Neural progenitor cell (in vitro differentiated cells): Measurements from ENCODE around the gene SHC3. TPM values are rescaled to one million over a fixed set of nuclear protein-coding genes. Genes with fewer than 3 reads are reported as not detected.

Experiments
- DNase-seq: peaks from one replicate; pipeline ENCODE4 v3.0.0-alpha.2; 2016; ENCODE audit warnings: low spot score
- H2AFZ ChIP-seq: fragments of 200-600 bp; sonication (generic); replicated peaks from 2 replicates; pipeline ENCODE4 v1.6.1; 2016; ENCODE audit warnings: antibody characterized with exemption
- H3F3A ChIP-seq: fragments of 200-600 bp; sonication (generic); 2 replicates; pipeline ENCODE4 v1.6.1; 2016; ENCODE audit warnings: antibody characterized with exemption, low read depth
- H3K27ac ChIP-seq: fragments of 200-600 bp; sonication (generic); 2 replicates; pipeline ENCODE4 v1.5.1; 2016; ENCODE audit warnings: mild to moderate bottlenecking
- H3K27me3 ChIP-seq: fragments of 200-600 bp; sonication (generic); 2 replicates; pipeline ENCODE4 v1.6.1; 2016; ENCODE audit warnings: mild to moderate bottlenecking, moderate library complexity
- H3K36me3 ChIP-seq: fragments of 200-600 bp; sonication (generic); 2 replicates; pipeline ENCODE4 v1.5.1; 2016
- H3K4me1 ChIP-seq: fragments of 200-600 bp; sonication (generic); 2 replicates; pipeline ENCODE4 v1.6.1; 2016; ENCODE audit warnings: mixed run types
- H3K4me2 ChIP-seq: fragments of 200-600 bp; sonication (generic); 2 replicates; pipeline ENCODE4 v1.6.1; 2016
- H3K4me3 ChIP-seq: fragments of 200-600 bp; sonication (generic); 2 replicates; pipeline ENCODE4 v1.5.1; 2016
- H3K79me2 ChIP-seq: fragments of 200-600 bp; sonication (generic); 2 replicates; pipeline ENCODE4 v1.6.1; 2016; ENCODE audit warnings: low read depth
- H3K9ac ChIP-seq: fragments of 200-600 bp; sonication (generic); 2 replicates; pipeline ENCODE4 v1.6.1; 2016
- H3K9me3 ChIP-seq: fragments of 200-600 bp; sonication (generic); 2 replicates; pipeline ENCODE4 v1.5.1; 2016; ENCODE audit warnings: low read depth
- H4K20me1 ChIP-seq: fragments of 200-600 bp; sonication (generic); 2 replicates; pipeline ENCODE4 v1.6.1; 2016; ENCODE audit warnings: low read depth
- H3K27ac Mint-ChIP-seq: 3 replicates; pipeline ENCODE4 v1.8.0; 2021; ENCODE audit warnings: mixed read lengths
- H3K27me3 Mint-ChIP-seq: 2 replicates; pipeline ENCODE4 v1.8.0; 2022; ENCODE audit warnings: low read depth, mild to moderate bottlenecking, inconsistent platforms, moderate library complexity, mixed read lengths; ENCODE audit not compliant: insufficient read depth
- H3K36me3 Mint-ChIP-seq: 3 replicates; pipeline ENCODE4 v1.8.0; 2021; ENCODE audit warnings: mixed read lengths
- H3K4me1 Mint-ChIP-seq: 3 replicates; pipeline ENCODE4 v1.8.0; 2021; ENCODE audit warnings: mixed read lengths
- H3K4me3 Mint-ChIP-seq: 3 replicates; pipeline ENCODE4 v1.8.0; 2021; ENCODE audit warnings: mild to moderate bottlenecking, moderate library complexity, mixed read lengths
- H3K9me3 Mint-ChIP-seq: 3 replicates; pipeline ENCODE4 v1.8.0; 2020; ENCODE audit warnings: mixed read lengths
- CTCF ChIP-seq: fragments of 200-600 bp; sonication (generic); IDR thresholded peaks from 2 replicates; pipeline ENCODE4 v1.5.1; 2017; ENCODE audit warnings: antibody characterized with exemption, mild to moderate bottlenecking
- EZH2 ChIP-seq: fragments of 200-600 bp; sonication (generic); IDR thresholded peaks from 2 replicates; pipeline ENCODE4 v1.6.1; 2017; ENCODE audit warnings: antibody characterized with exemption, mild to moderate bottlenecking, moderate library complexity
- EZH2phosphoT487 ChIP-seq: fragments of 200-600 bp; sonication (generic); IDR thresholded peaks from 2 replicates; pipeline ENCODE4 v1.6.1; 2017; ENCODE audit warnings: antibody characterized with exemption
- total RNA-seq: library from RNA; depleted of rRNA; stranded (reverse); fragments of >200 nt; gene quantifications from 2 replicates; pipeline ENCODE4 v1.2.3, GENCODE V29; 2015; ENCODE audit warnings: low replicate concordance

SHC3 gene
- total RNA-seq, 1 donor from 2014 or later = 0.64 TPM

GRCh38 chr9:89036383-89036782, 142.2 kb downstream of the SHC3 start:
- Histone ChIP-seq H3K4me1 (no peaks in the 10 kb centered on the region), H2AFZ (no peak overlapping the region), H3F3A (no peaks in the 10 kb centered on the region), H4K20me1 (no peaks in the 10 kb centered on the region), H3K9ac (no peak overlapping the region), H3K27ac (no peak overlapping the region), H3K4me3 (no peak overlapping the region), H3K4me2 (no peak overlapping the region), H3K79me2 (no peaks in the 10 kb centered on the region), H3K27me3 (no peaks in the 10 kb centered on the region), H3K9me3 (no peaks in the 10 kb centered on the region), H3K36me3 (no peaks in the 10 kb centered on the region)
- H3K4me1 Mint-ChIP-seq = no peaks in the 10 kb centered on the region
- H3K9me3 Mint-ChIP-seq = peaks cover 9% of the 10 kb centered on the region
- TF ChIP-seq CTCF (no peak), EZH2phosphoT487 (no peak), EZH2 (no peak)
- H3K27me3 Mint-ChIP-seq = no peaks in the 10 kb centered on the region
- H3K36me3 Mint-ChIP-seq = peaks cover 44% of the 10 kb centered on the region
- no peak overlapping the region for H3K4me3 Mint-ChIP-seq
- no peak for DNase-seq
- no peak overlapping the region for H3K27ac Mint-ChIP-seq

DNA sequence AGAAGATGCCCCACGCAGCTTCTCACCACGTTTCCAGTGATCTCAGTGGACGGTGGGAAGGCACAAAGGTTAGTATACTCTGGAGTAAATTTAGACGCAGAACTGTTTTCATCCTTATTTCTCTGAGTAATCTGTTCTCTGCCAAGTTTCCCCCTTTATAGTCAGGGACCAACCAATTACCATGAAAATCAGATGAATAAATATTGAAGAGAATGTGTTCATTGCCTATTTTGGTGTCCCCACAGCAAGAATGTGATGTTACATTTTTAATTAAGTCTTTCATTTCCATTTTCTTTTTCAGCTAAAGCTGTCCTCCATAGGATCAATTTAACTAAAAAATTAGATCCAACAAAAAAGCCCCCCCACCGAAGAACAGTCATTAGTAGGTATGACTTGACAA, 146.0 kb downstream of the SHC3 start:
- Mint-ChIP-seq H3K4me1 (no peaks in the 10 kb centered on the region), H3K27me3 (no peaks in the 10 kb centered on the region), H3K36me3 (peaks cover 65% of the 10 kb centered on the region), H3K27ac (no peak overlapping the region), H3K9me3 (peaks cover 28% of the 10 kb centered on the region), H3K4me3 (no peak overlapping the region)
- Histone ChIP-seq H2AFZ (no peak overlapping the region), H3K9ac (no peak overlapping the region), H3F3A (no peaks in the 10 kb centered on the region), H3K4me2 (no peak overlapping the region), H3K36me3 (no peaks in the 10 kb centered on the region), H3K4me1 (no peaks in the 10 kb centered on the region), H3K9me3 (no peaks in the 10 kb centered on the region), H3K27me3 (no peaks in the 10 kb centered on the region), H3K4me3 (no peak overlapping the region), H4K20me1 (no peaks in the 10 kb centered on the region), H3K27ac (no peak overlapping the region), H3K79me2 (no peaks in the 10 kb centered on the region)
- no peak for DNase-seq
- TF ChIP-seq CTCF (no peak), EZH2phosphoT487 (no peak), EZH2 (no peak)

GRCh38 chr9:89032173-89032572, 146.4 kb downstream of the SHC3 start:
- Mint-ChIP-seq H3K4me1 (no peaks in the 10 kb centered on the region), H3K36me3 (peaks cover 66% of the 10 kb centered on the region), H3K9me3 (peaks cover 28% of the 10 kb centered on the region), H3K27ac (no peak overlapping the region), H3K4me3 (no peak overlapping the region), H3K27me3 (no peaks in the 10 kb centered on the region)
- H3K27me3 ChIP-seq = no peaks in the 10 kb centered on the region
- no peaks in the 10 kb centered on the region for H3K4me1 ChIP-seq
- no peak overlapping the region for H3K27ac ChIP-seq
- H3K9ac ChIP-seq = no peak overlapping the region
- H4K20me1 ChIP-seq = no peaks in the 10 kb centered on the region
- no peak overlapping the region for H3K4me3 ChIP-seq
- no peaks in the 10 kb centered on the region for H3F3A ChIP-seq
- H3K4me2 ChIP-seq = no peak overlapping the region
- H2AFZ ChIP-seq = no peak overlapping the region
- TF ChIP-seq CTCF (no peak), EZH2 (no peak), EZH2phosphoT487 (no peak)
- H3K36me3 ChIP-seq = no peaks in the 10 kb centered on the region
- no peaks in the 10 kb centered on the region for H3K79me2 ChIP-seq
- no peaks in the 10 kb centered on the region for H3K9me3 ChIP-seq
- DNase-seq = no peak
